Activated CD4-positive, alpha-beta T cell treated with anti-CD3 and anti-CD28 coated beads for 48 hours (primary cell): ENCODE results near the gene STXBP6.

Experiments used
- DNase-seq: peaks from one replicate; pipeline ENCODE4 v3.0.0-alpha.2; 2020

The STXBP6 gene

GRCh38 chr14:24911324-24912109 lies 138.4 kb downstream of the STXBP6 start:
- no peak for DNase-seq

GRCh38 chr14:24910408-24910986 lies 139.4 kb downstream of the STXBP6 start:
- DNase-seq = no peak

- DNase-seq = no peak
Measured at GRCh38 chr14:24909523-24910302, 140.2 kb downstream of the STXBP6 start.

GRCh38 chr14:24908592-24909236 lies 141.2 kb downstream of the STXBP6 start:
- no peak for DNase-seq

- DNase-seq = no peak
Measured at GRCh38 chr14:24904533-24904932, 145.4 kb downstream of the STXBP6 start.

GRCh38 chr14:24903337-24903736 lies 146.6 kb downstream of the STXBP6 start:
- DNase-seq = no peak

- no peak for DNase-seq
Measured at GRCh38 chr14:24900269-24901100, 149.5 kb downstream of the STXBP6 start.

- no peak for DNase-seq
Measured at GRCh38 chr14:24897793-24898192, 152.2 kb downstream of the STXBP6 start.

- DNase-seq = no peak
Measured at GRCh38 chr14:24895622-24896021, 154.3 kb downstream of the STXBP6 start.

GRCh38 chr14:24895243-24895583 lies 154.7 kb downstream of the STXBP6 start:
- no peak for DNase-seq

GRCh38 chr14:24894583-24895242 lies 155.2 kb downstream of the STXBP6 start:
- no peak for DNase-seq

GRCh38 chr14:24892497-24893051 lies 157.4 kb downstream of the STXBP6 start:
- DNase-seq = no peak

- DNase-seq = no peak
Measured at GRCh38 chr14:24891987-24892496, 157.9 kb downstream of the STXBP6 start.

GRCh38 chr14:24890716-24891115 lies 159.2 kb downstream of the STXBP6 start:
- DNase-seq = no peak

GRCh38 chr14:24889843-24890242 lies 160.1 kb downstream of the STXBP6 start:
- DNase-seq = no peak

- DNase-seq = no peak
Measured at GRCh38 chr14:24888532-24888931, 161.4 kb downstream of the STXBP6 start.

- DNase-seq = no peak
Measured at GRCh38 chr14:24887623-24888304, 162.2 kb downstream of the STXBP6 start.

GRCh38 chr14:24885410-24885913 lies 164.5 kb downstream of the STXBP6 start:
- DNase-seq = no peak

GRCh38 chr14:24883576-24883975 lies 166.4 kb downstream of the STXBP6 start:
- no peak for DNase-seq

GRCh38 chr14:24881116-24881893 lies 168.6 kb downstream of the STXBP6 start:
- DNase-seq = no peak
